ENCODE measurements around the gene CDH24. TPM values are rescaled to one million over a fixed set of nuclear protein-coding genes. Genes with fewer than 3 reads are reported as not detected.

Gene CDH24
- polyA plus RNA-seq, 1 donor (not counting 4 experiments of a cell fraction or from before 2014, with no cell fraction given): 3.9 TPM

- FAIRE-seq: no peak
- Histone ChIP-seq H3K9ac (ENCODE audit: control insufficient read depth, extremely low read depth, insufficient read depth, low read length) (no peak overlapping the region), H3K4me2 (ENCODE audit: control insufficient read depth, extremely low read depth, insufficient read depth, low read depth, low read length) (no peak overlapping the region), H3K27me3 (ENCODE audit: control insufficient read depth, extremely low read depth, insufficient read depth, low read length) (no peaks in the 10 kb centered on the region), H3K4me1 (ENCODE audit: control insufficient read depth, extremely low read depth, insufficient read depth, low read length) (peaks cover under 1% of the 10 kb centered on the region), H3K9me1 (ENCODE audit: control insufficient read depth, extremely low read depth, insufficient read depth, low read length) (no peaks in the 10 kb centered on the region), H3K36me3 (ENCODE audit: control insufficient read depth in 2 of 2, extremely low read depth in 1 of 2, insufficient read depth in 2 of 2, low read length in 2 of 2) (no peaks in the 10 kb centered on the region), H3K9me3 (ENCODE audit: control insufficient read depth, low read depth, low read length) (no peaks in the 10 kb centered on the region), H3K79me2 (ENCODE audit: control insufficient read depth, insufficient read depth, low read length) (no peaks in the 10 kb centered on the region), H3K4me3 (ENCODE audit: control insufficient read depth in 2 of 3, extremely low read depth in 1 of 3, insufficient read depth in 2 of 3, low read depth in 1 of 3, low read length in 3 of 3) (no peak overlapping the region), H4K20me1 (ENCODE audit: control insufficient read depth, extremely low read depth, insufficient read depth, low read length) (no peaks in the 10 kb centered on the region), H3K27ac (ENCODE audit: control insufficient read depth, insufficient read depth, low read length) (no peak overlapping the region), H2AFZ (ENCODE audit: control insufficient read depth, low read length) (no peak overlapping the region)
- DNase-seq (ENCODE audit: low read depth, low spot score): no peak
- TF ChIP-seq EZH2 (IDR thresholded peaks at IDR 0.05; ENCODE audit: low read length): no peak
- TF ChIP-seq, protein P1, sequence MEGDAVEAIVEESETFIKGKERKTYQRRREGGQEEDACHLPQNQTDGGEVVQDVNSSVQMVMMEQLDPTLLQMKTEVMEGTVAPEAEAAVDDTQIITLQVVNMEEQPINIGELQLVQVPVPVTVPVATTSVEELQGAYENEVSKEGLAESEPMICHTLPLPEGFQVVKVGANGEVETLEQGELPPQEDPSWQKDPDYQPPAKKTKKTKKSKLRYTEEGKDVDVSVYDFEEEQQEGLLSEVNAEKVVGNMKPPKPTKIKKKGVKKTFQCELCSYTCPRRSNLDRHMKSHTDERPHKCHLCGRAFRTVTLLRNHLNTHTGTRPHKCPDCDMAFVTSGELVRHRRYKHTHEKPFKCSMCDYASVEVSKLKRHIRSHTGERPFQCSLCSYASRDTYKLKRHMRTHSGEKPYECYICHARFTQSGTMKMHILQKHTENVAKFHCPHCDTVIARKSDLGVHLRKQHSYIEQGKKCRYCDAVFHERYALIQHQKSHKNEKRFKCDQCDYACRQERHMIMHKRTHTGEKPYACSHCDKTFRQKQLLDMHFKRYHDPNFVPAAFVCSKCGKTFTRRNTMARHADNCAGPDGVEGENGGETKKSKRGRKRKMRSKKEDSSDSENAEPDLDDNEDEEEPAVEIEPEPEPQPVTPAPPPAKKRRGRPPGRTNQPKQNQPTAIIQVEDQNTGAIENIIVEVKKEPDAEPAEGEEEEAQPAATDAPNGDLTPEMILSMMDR (optimal IDR thresholded peaks at IDR 0.05 in 1 of 3, IDR thresholded peaks at IDR 0.05 in 1 of 3, conservative IDR thresholded peaks at IDR 0.05 in 1 of 3; ENCODE audit: extremely low read depth in 1 of 3, insufficient read depth in 2 of 3, low read length in 3 of 3): no peak
- dilution Hi-C loops (cut with MboI; ENCODE audit: extremely low pct_ligation_motif_present, low sequenced_read_pairs): no loop called here
These were observed 10.2 kb downstream of the CDH24 start for GRCh38 chr14:23047034-23047634.

DNA sequence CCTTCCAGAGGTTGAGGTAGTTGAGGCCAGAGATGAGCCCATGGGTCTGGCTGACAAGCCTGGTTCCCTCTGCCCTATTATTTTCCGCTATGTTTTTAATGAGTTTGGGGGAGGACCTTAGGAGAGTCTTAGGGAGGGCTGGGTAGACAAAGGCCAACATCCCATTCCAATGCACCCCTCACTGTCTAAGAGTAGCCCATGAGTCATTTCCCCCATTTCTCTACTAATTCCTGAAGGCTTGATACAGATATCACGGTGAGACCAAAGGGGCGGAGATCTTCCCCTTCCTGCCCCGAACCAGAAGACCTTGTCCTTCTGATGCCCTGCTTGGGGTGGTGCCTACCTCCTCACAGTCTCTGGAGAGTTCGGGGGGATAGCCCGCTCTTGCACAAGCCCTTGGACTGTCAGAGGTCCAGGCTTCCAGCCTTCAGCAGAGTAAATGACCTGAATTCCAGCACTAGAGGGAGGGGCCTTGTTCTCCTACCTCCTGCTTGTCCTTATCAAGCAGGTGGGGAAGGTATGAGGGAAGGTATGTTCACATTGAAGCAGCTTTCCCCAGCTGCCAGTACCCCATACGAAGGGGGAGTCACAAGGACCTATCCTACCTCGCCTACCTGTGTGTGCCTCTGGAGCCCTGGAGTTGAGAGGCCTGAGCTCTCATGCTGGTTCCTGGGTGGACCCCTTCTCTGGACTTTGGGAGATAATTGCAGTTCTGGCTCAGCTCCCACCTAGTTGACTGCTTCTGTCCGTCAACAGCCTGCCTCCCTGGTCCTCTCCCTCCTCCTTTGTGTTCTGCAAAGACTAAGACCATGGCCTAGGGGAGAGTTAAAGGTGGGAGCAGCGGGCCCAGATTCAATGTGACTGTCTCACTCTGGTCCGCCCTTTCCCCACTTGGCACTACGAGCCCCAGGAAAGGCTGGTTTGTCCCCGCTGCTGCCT is 11.6 kb downstream of the CDH24 start:
- FAIRE-seq (no peak), DNase-seq (ENCODE audit: low read depth, low spot score) (no peak)
- Histone ChIP-seq H3K27ac (ENCODE audit: control insufficient read depth, insufficient read depth, low read length) (no peak overlapping the region), H3K4me2 (ENCODE audit: control insufficient read depth, extremely low read depth, insufficient read depth, low read depth, low read length) (no peak overlapping the region), H4K20me1 (ENCODE audit: control insufficient read depth, extremely low read depth, insufficient read depth, low read length) (no peaks in the 10 kb centered on the region), H3K79me2 (ENCODE audit: control insufficient read depth, insufficient read depth, low read length) (no peaks in the 10 kb centered on the region), H3K4me1 (ENCODE audit: control insufficient read depth, extremely low read depth, insufficient read depth, low read length) (no peaks in the 10 kb centered on the region), H3K4me3 (ENCODE audit: control insufficient read depth in 2 of 3, extremely low read depth in 1 of 3, insufficient read depth in 2 of 3, low read depth in 1 of 3, low read length in 3 of 3) (no peak overlapping the region), H3K36me3 (ENCODE audit: control insufficient read depth in 2 of 2, extremely low read depth in 1 of 2, insufficient read depth in 2 of 2, low read length in 2 of 2) (no peaks in the 10 kb centered on the region), H3K27me3 (ENCODE audit: control insufficient read depth, extremely low read depth, insufficient read depth, low read length) (no peaks in the 10 kb centered on the region), H2AFZ (ENCODE audit: control insufficient read depth, low read length) (no peak overlapping the region), H3K9ac (ENCODE audit: control insufficient read depth, extremely low read depth, insufficient read depth, low read length) (no peak overlapping the region), H3K9me3 (ENCODE audit: control insufficient read depth, low read depth, low read length) (no peaks in the 10 kb centered on the region), H3K9me1 (ENCODE audit: control insufficient read depth, extremely low read depth, insufficient read depth, low read length) (no peaks in the 10 kb centered on the region)
- dilution Hi-C loops (cut with MboI; ENCODE audit: extremely low pct_ligation_motif_present, low sequenced_read_pairs): no loop called here
- no peak for TF ChIP-seq EZH2 (IDR thresholded peaks at IDR 0.05; ENCODE audit: low read length)
- TF ChIP-seq, protein P1 (optimal IDR thresholded peaks at IDR 0.05 in 1 of 3, IDR thresholded peaks at IDR 0.05 in 1 of 3, conservative IDR thresholded peaks at IDR 0.05 in 1 of 3; ENCODE audit: extremely low read depth in 1 of 3, insufficient read depth in 2 of 3, low read length in 3 of 3): no peak
